A549 (cell line): ENCODE results near the gene RNF126. TPM values are rescaled to one million over a fixed set of nuclear protein-coding genes. Genes with fewer than 3 reads are reported as not detected.

Source experiments
- ATAC-seq, 2 experiments: fragments of 200-7000 bp in 1 of 2; fragments of >200 bp in 1 of 2; cut with Nextera tagmentation in 1 of 2; cut with Tn5 transposase in 1 of 2; 3 replicates each; pipeline versions ENCODE4 v1.8.0 to v1.9.1; 2018 to 2020; ENCODE audit warnings: mild to moderate bottlenecking in 1 of 2, moderate library complexity in 1 of 2
- CTCF ChIA-PET: fragments of 300-600 bp; sonication (Branson Sonifier 250); formaldehyde crosslinking; extraction: SDS; loops from one replicate; lab custom pipeline; 2021; ENCODE audit warnings: antibody characterized with exemption, inconsistent platforms; lab: Yijun Ruan, JAX
- POLR2A ChIA-PET: fragments of 350-600 bp; formaldehyde crosslinking; extraction: SDS; loops from one replicate; lab custom pipeline; 2021; ENCODE audit warnings: antibody characterized with exemption, inconsistent platforms; lab: Yijun Ruan, JAX
- DNase-seq, 2 experiments: peaks; one replicate each; pipeline versions ENCODE4 v3.0.0 to v3.0.0-alpha.2; 2011 to 2016; ENCODE audit warnings: low read depth in 1 of 2, low spot score in 1 of 2
- FAIRE-seq: peaks from 2 replicates; lab custom pipeline; 2011; peaks lifted over from hg19 to GRCh38; lab: Jason Lieb, UNC
- H3K27ac ChIP-seq, 2 experiments: fragments of >200 bp; sonication (Bioruptor Twin); formaldehyde crosslinking; 3 replicates each; pipeline ENCODE4 v1.5.1; 2016 to 2017
- H3K4me1 ChIP-seq: fragments of >200 bp; sonication (Bioruptor Twin); formaldehyde crosslinking; 3 replicates; pipeline ENCODE4 v1.6.1; 2016
- H3K4me2 ChIP-seq: fragments of >200 bp; sonication (Bioruptor Twin); formaldehyde crosslinking; 3 replicates; pipeline ENCODE4 v1.6.1; 2016
- H3K4me3 ChIP-seq: fragments of >200 bp; sonication (Bioruptor Twin); formaldehyde crosslinking; 3 replicates; pipeline ENCODE4 v1.5.1; 2016
- H3K9me3 ChIP-seq: fragments of >200 bp; sonication (Bioruptor Twin); formaldehyde crosslinking; 3 replicates; pipeline ENCODE4 v1.6.1; 2016
- ATOH8 ChIP-seq: fragments of 250-450 bp; sonication (Bioruptor Pico); IDR thresholded peaks from 2 replicates; pipeline ENCODE4 v1.5.0; 2020; ENCODE audit warnings: low read depth, mild to moderate bottlenecking, moderate library complexity
- BCL3 ChIP-seq: fragments of >200 bp; sonication (Bioruptor Twin); formaldehyde crosslinking; IDR thresholded peaks from 3 replicates; pipeline ENCODE4 v1.6.1; 2016
- CBX2 ChIP-seq: fragments of 200-600 bp; sonication (generic); IDR thresholded peaks from 2 replicates; pipeline ENCODE4 v1.6.1; 2016; ENCODE audit warnings: low read depth, mild to moderate bottlenecking, borderline replicate concordance
- CHD2 ChIP-seq: fragments of 150-350 bp; IDR thresholded peaks from 2 replicates; pipeline ENCODE4 v1.6.1; 2014; ENCODE audit warnings: low read length; ENCODE audit not compliant: partially characterized antibody
- CHD4 ChIP-seq: fragments of 200-600 bp; sonication (generic); IDR thresholded peaks from 2 replicates; pipeline ENCODE4 v1.6.1; 2016; ENCODE audit warnings: antibody characterized with exemption, mild to moderate bottlenecking, borderline replicate concordance
- CTCF ChIP-seq: fragments of >200 bp; sonication (Bioruptor Twin); formaldehyde crosslinking; IDR thresholded peaks from 3 replicates; pipeline ENCODE4 v1.5.1; 2016
- EHMT2 ChIP-seq: fragments of 200-600 bp; sonication (generic); IDR thresholded peaks from 2 replicates; pipeline ENCODE4 v1.6.1; 2016; ENCODE audit warnings: antibody characterized with exemption, low read depth, mild to moderate bottlenecking, moderate library complexity
- FOSL2 ChIP-seq, 2 experiments: fragments of 450-650 bp in 1 of 2; fragments of >200 bp in 1 of 2; sonication (Bioruptor Twin) in 1 of 2; formaldehyde crosslinking; IDR thresholded peaks; 2 replicates each; pipeline versions ENCODE4 v1.5.0 to v1.6.1; 2016 to 2020; ENCODE audit warnings: mild to moderate bottlenecking in 1 of 2, moderate library complexity in 1 of 2
- FOXS1 ChIP-seq: fragments of 250-450 bp; sonication (Bioruptor Pico); IDR thresholded peaks from 2 replicates; pipeline ENCODE4 v1.5.0; 2020; ENCODE audit warnings: mild to moderate bottlenecking, moderate library complexity
- HDAC2 ChIP-seq: fragments of 200-600 bp; sonication (generic); IDR thresholded peaks from 2 replicates; pipeline ENCODE4 v1.6.1; 2016
- HES2 ChIP-seq: fragments of >200 bp; sonication (Bioruptor Twin); formaldehyde crosslinking; IDR thresholded peaks from 2 replicates; pipeline ENCODE4 v1.6.1; 2016
- HOXA7 ChIP-seq: fragments of 250-450 bp; sonication (Bioruptor Pico); IDR thresholded peaks from 2 replicates; pipeline ENCODE4 v1.5.0; 2020; ENCODE audit warnings: mild to moderate bottlenecking, moderate library complexity
- HOXB13 ChIP-seq: fragments of 250-450 bp; sonication (Bioruptor Pico); IDR thresholded peaks from 2 replicates; pipeline ENCODE4 v1.5.0; 2020; ENCODE audit warnings: low read depth, mild to moderate bottlenecking, moderate library complexity
- JUNB ChIP-seq: fragments of >200 bp; sonication (Bioruptor Twin); formaldehyde crosslinking; IDR thresholded peaks from 2 replicates; pipeline ENCODE4 v1.6.1; 2016
- KDM5A ChIP-seq: fragments of 200-600 bp; sonication (generic); IDR thresholded peaks from 2 replicates; pipeline ENCODE4 v1.6.1; 2016; ENCODE audit warnings: antibody characterized with exemption, mild to moderate bottlenecking
- MAX ChIP-seq: IDR thresholded peaks from 2 replicates; pipeline ENCODE4 v1.6.1; 2012
- MAZ ChIP-seq: fragments of 150-350 bp; IDR thresholded peaks from 2 replicates; pipeline ENCODE4 v1.6.1; 2014; ENCODE audit warnings: antibody characterized with exemption, low read depth, low read length, borderline replicate concordance
- MYC ChIP-seq: IDR thresholded peaks from 2 replicates; pipeline ENCODE4 v1.6.1; 2012; ENCODE audit warnings: mild to moderate bottlenecking, inconsistent platforms, low read length, improper control_type of control experiment, borderline replicate concordance
- NR3C1 ChIP-seq: fragments of >200 bp; sonication (Bioruptor Twin); formaldehyde crosslinking; IDR thresholded peaks from 3 replicates; pipeline ENCODE4 v1.6.1; 2017
- PBX3 ChIP-seq: IDR thresholded peaks from 2 replicates; pipeline ENCODE4 v1.6.1; 2012
- RAD21 ChIP-seq, 2 experiments: fragments of >200 bp in 1 of 2; sonication (Bioruptor Twin) in 1 of 2; formaldehyde crosslinking in 1 of 2; IDR thresholded peaks in 1 of 2; conservative IDR thresholded peaks in 1 of 2; 2 replicates in 1 of 2; 3 replicates in 1 of 2; pipeline ENCODE4 v1.6.1; 2012 to 2018; ENCODE audit warnings: inconsistent platforms in 1 of 2
- REST ChIP-seq: fragments of 200-600 bp; sonication (generic); IDR thresholded peaks from 2 replicates; pipeline ENCODE4 v1.6.1; 2016; ENCODE audit warnings: antibody characterized with exemption, mild to moderate bottlenecking, moderate library complexity
- RNF2 ChIP-seq: fragments of 200-600 bp; sonication (generic); IDR thresholded peaks from 2 replicates; pipeline ENCODE4 v1.6.1; 2016; ENCODE audit warnings: low read depth, mild to moderate bottlenecking, antibody characterized with exemption, moderate library complexity, borderline replicate concordance
- SREBF2 ChIP-seq: fragments of 450-650 bp; IDR thresholded peaks from 2 replicates; pipeline ENCODE4 v1.6.1; 2014; ENCODE audit warnings: mild to moderate bottlenecking, moderate library complexity
- TFCP2L1 ChIP-seq: fragments of 250-450 bp; sonication (Bioruptor Pico); IDR thresholded peaks from 2 replicates; pipeline ENCODE4 v1.5.0; 2021; ENCODE audit warnings: mild to moderate bottlenecking
- ZSCAN20 ChIP-seq: fragments of 250-450 bp; sonication (Bioruptor Pico); IDR thresholded peaks from 2 replicates; pipeline ENCODE4 v1.8.0; 2022; ENCODE audit warnings: mild to moderate bottlenecking, moderate library complexity
- WGBS: methylation state at CpG from one replicate; pipeline ENCODE4 v1.1.6; 2017; ENCODE audit errors: missing lambda C conversion rate; 5-methylcytosine and 5-hydroxymethylcytosine counted together
- polyA plus RNA-seq, 4 experiments: library from polyadenylated mRNA; depleted of rRNA in 3 of 4; stranded (reverse); fragments of >200 nt; fragmentation: RNase III in 1 of 4; extraction: RNeasy Plus Mini Kit Qiagen cat#74134 plus additional on column Dnase treatment in 1 of 4; gene quantifications; 2 replicates in 3 of 4; 3 replicates in 1 of 4; pipeline ENCODE4 v1.2.3, GENCODE V29; 2011 to 2017

Gene RNF126
- polyA plus RNA-seq, 2 of the 4 experiments (the other 2 are of a cell fraction): 3.1 to 35.0 TPM

- ATAC-seq: peak; percentile 33 to 43; a peak in 1 of 6 replicates
- no peak for TF ChIP-seq FOSL2 (IDR thresholded peaks at IDR 0.05)
- no peak for TF ChIP-seq FOSL2 (CRISPR knock-in tag; IDR thresholded peaks at IDR 0.05)
- no peak for TF ChIP-seq HOXB13 (CRISPR knock-in tag)
- TF ChIP-seq TFCP2L1 (CRISPR knock-in tag): no peak
- TF ChIP-seq CTCF: no peak
- TF ChIP-seq ATOH8 (CRISPR knock-in tag): no peak
- TF ChIP-seq RNF2: no peak
- no peak for TF ChIP-seq NR3C1
- TF ChIP-seq, all 56 proteins: peak for 0
- no peak for FAIRE-seq
- no peaks in the 10 kb centered on the region for H3K4me1 ChIP-seq
- H3K9me3 ChIP-seq: no peaks in the 10 kb centered on the region
- ChIA-PET POLR2A (no interaction called here), CTCF (interaction anchor here (0.8 to 1.0 kb wide), 2 partner anchors 14 to 106 kb away, joined by 3 read pairs; no protein-coding TSS in a partner anchor)
- no peak for DNase-seq
- no peak overlapping the region for H3K4me2 ChIP-seq
- 53% methylated on average over 24 of the region's 41 CpGs for WGBS
- H3K4me3 ChIP-seq: no peak overlapping the region
- H3K27ac ChIP-seq: no peak overlapping the region
Observed at GRCh38 chr19:694481-695351, 31.7 kb upstream of the RNF126 start.

- Histone ChIP-seq H3K27ac (no peak overlapping the region), H3K4me3 (no peak overlapping the region), H3K4me1 (peaks cover 10% of the 10 kb centered on the region; the same call in 2 of the 3 replicates), H3K9me3 (no peaks in the 10 kb centered on the region), H3K4me2 (no peak overlapping the region)
- CTCF ChIA-PET: interaction anchor here (1.2 kb wide), 1 partner anchor 44 kb away, joined by 4 read pairs; no protein-coding TSS in a partner anchor
- POLR2A ChIA-PET: no interaction called here
- no peak for FAIRE-seq
- 74% methylated on average over 18 of the region's 18 CpGs for WGBS
- ATAC-seq: no peak
- no peak for DNase-seq
- TF ChIP-seq JUNB: no peak
- TF ChIP-seq BCL3: no peak
- TF ChIP-seq TFCP2L1 (CRISPR knock-in tag): no peak
- no peak for TF ChIP-seq HDAC2
- TF ChIP-seq CHD4: no peak
- TF ChIP-seq HOXA7 (CRISPR knock-in tag): no peak
- no peak for TF ChIP-seq EHMT2
- TF ChIP-seq CHD2: no peak
- TF ChIP-seq PBX3: no peak
- TF ChIP-seq CBX2: no peak
- no peak for TF ChIP-seq MAZ
- no peak for TF ChIP-seq RAD21 (conservative IDR thresholded peaks at IDR 0.05 in 1 of 2, IDR thresholded peaks at IDR 0.05 in 1 of 2)
- no peak for TF ChIP-seq MYC
- TF ChIP-seq HES2: no peak
- no peak for TF ChIP-seq ZSCAN20 (CRISPR knock-in tag)
- no peak for TF ChIP-seq REST
- TF ChIP-seq KDM5A: no peak
- TF ChIP-seq SREBF2: no peak
- TF ChIP-seq MAX: no peak
- TF ChIP-seq FOXS1 (CRISPR knock-in tag): no peak
- TF ChIP-seq, all 56 proteins: peak for 0
Observed at GRCh38 chr19:690203-690602, 27.2 kb upstream of the RNF126 start.
